Endothelial cell of umbilical vein (primary cell): ENCODE data around the gene ZBED5.

Experiments
- EZH2 ChIP-seq: IDR thresholded peaks from 2 replicates; pipeline ENCODE4 v1.6.1; 2012; ENCODE audit warnings: borderline replicate concordance, low read depth, mild to moderate bottlenecking, moderate library complexity, low read length, inconsistent platforms; ENCODE audit not compliant: severe bottlenecking
- JUN ChIP-seq: IDR thresholded peaks from 2 replicates; pipeline ENCODE4 v1.6.1; 2011; ENCODE audit warnings: borderline replicate concordance, low read depth; ENCODE audit not compliant: insufficient read length, insufficient read depth
- POLR2A ChIP-seq: IDR thresholded peaks from 2 replicates; pipeline ENCODE4 v1.6.1; 2012; ENCODE audit warnings: low read depth, mild to moderate bottlenecking, control low read depth, low read length
- POLR2AphosphoS5 ChIP-seq: IDR thresholded peaks from 2 replicates; pipeline ENCODE4 v1.6.1; 2012; ENCODE audit warnings: low read depth, mild to moderate bottlenecking, control low read depth, low read length, moderate library complexity; ENCODE audit not compliant: insufficient read depth
- TF ChIP-seq, protein P1 (sequence below), 2 donors: IDR thresholded peaks; 1 replicate in 1 of 2; 2 replicates in 1 of 2; pipeline ENCODE4 v1.5.1; 2011; ENCODE audit warnings: low read length in 2 of 2, mild to moderate bottlenecking in 2 of 2, moderate library complexity in 2 of 2, control low read depth in 1 of 2, inconsistent platforms in 1 of 2, low read depth in 1 of 2; ENCODE audit not compliant: insufficient read depth in 1 of 2; ENCODE audit errors: extremely low read depth in 1 of 2

- TF ChIP-seq, protein P1, sequence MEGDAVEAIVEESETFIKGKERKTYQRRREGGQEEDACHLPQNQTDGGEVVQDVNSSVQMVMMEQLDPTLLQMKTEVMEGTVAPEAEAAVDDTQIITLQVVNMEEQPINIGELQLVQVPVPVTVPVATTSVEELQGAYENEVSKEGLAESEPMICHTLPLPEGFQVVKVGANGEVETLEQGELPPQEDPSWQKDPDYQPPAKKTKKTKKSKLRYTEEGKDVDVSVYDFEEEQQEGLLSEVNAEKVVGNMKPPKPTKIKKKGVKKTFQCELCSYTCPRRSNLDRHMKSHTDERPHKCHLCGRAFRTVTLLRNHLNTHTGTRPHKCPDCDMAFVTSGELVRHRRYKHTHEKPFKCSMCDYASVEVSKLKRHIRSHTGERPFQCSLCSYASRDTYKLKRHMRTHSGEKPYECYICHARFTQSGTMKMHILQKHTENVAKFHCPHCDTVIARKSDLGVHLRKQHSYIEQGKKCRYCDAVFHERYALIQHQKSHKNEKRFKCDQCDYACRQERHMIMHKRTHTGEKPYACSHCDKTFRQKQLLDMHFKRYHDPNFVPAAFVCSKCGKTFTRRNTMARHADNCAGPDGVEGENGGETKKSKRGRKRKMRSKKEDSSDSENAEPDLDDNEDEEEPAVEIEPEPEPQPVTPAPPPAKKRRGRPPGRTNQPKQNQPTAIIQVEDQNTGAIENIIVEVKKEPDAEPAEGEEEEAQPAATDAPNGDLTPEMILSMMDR (IDR thresholded peaks at IDR 0.05; ENCODE audit: extremely low read depth in 1 of 2, insufficient read depth in 1 of 2, low read depth in 1 of 2, low read length in 2 of 2): no peak
- no peak for TF ChIP-seq JUN
- TF ChIP-seq POLR2A: no peak
- no peak for TF ChIP-seq POLR2AphosphoS5
- no peak for TF ChIP-seq EZH2
Measured at GRCh38 chr11:10893714-10894151, 35.9 kb upstream of the ZBED5 start.
